GM19395 (cell line): ENCODE data around the gene CLEC3A.
"Not testable (repeated sequence)": the region's sequence is repeated elsewhere in the genome, so short reads cannot be mapped to it uniquely, and the experiment has no call there.

Experiments
- ATAC-seq: cut with Tn5 transposase; IDR thresholded peaks from one replicate; pipeline ENCODE4 v1.9.1; 2021; ENCODE audit warnings: mild to moderate bottlenecking, moderate library complexity; ENCODE audit not compliant: unreplicated experiment

CLEC3A gene, protein sequence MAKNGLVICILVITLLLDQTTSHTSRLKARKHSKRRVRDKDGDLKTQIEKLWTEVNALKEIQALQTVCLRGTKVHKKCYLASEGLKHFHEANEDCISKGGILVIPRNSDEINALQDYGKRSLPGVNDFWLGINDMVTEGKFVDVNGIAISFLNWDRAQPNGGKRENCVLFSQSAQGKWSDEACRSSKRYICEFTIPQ

DNA sequence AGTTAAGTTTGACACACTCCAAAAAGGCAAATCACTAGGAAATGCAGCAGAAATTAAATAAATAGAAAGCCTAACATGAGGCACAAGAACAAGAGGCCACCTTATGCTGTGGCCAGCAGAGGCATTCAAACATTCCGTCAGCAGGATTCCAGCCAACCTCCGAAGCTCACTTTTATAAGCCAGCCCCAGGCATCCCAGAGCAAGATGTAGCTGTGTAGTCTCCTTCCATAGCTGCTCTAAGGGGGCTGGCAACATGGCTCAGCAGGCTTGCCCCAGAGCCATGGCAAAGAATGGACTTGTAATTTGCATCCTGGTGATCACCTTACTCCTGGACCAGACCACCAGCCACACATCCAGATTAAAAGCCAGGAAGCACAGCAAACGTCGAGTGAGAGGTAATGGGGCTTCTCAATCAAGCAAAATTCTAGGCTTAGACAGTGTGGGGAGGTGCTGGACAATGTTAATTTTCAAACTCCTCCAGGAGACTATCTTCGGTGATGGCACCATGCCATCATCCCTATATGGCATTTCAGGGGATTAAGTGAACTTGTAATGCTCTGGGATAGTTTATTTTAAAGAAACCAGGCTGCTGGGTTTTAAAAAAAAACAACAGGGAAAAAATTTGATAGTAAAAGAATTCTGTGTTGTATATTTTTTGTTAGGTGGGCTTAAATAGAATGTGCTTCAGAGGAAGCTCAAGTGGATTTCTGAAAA lies at the start of gene CLEC3A:
CLEC3A (plus strand) TSS at position 202 of the 714 bp plus-strand sequence; CDS start at position 281, 79 bp downstream.
- no peak for ATAC-seq

DNA sequence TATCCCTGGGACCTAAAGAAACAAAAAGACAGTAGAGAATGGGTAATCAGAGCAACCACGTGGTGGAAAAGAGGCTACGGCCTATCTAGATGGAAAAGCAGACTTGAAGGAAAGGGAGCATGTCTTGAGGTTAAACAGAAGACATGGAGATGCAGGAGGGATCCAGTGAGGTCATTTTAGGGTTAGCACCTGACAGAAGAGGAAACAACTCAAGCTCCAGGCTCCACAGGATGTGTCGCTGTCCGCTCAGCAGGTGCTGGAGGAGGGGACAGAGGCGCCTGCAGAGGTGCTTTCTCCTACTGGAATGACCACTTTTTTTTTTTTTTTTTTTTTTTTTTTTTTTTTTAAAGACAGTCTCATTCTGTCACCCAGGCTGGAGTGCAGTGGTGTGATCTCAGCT lies 47.5 kb upstream of the CLEC3A start:
- ATAC-seq: no peak

DNA sequence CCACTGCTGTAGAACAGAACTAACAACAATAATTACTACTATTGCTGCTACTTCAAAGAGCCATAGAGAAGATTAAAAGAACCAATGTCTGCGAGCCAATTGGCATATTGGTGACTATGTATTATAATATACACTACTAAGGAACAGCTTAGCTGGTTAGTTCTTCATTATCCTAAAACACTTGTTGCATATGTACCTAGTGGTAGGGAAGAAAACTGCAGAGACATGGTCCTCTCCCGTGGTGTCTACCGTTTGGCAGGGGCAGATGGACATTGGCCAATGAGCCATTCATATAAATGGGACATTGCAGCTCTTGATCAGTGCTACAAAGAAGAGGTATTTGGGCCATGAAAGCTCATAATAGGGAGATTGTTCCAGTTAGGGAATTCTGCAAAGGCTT lies 46.4 kb upstream of the CLEC3A start:
- ATAC-seq: no peak

DNA sequence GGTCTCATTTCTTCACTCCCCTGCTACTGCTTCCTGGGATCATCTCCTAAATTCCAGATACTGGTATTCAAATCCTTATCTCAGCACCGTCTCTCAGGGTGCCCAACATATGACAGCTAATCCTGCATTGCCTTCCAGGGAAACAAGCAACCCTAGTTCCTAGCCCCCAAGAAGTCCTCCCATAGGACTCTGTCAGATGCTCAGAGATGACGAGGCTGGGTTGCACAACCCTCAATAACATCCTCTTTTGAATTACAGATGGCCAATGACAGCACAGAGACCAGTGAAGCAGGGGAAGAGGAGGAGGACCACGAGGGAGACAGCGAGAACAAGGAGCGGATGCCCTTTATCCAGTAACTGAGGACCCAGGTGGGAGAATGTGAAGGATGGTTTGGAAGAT lies 45.0 kb upstream of the CLEC3A start:
- no peak for ATAC-seq

DNA sequence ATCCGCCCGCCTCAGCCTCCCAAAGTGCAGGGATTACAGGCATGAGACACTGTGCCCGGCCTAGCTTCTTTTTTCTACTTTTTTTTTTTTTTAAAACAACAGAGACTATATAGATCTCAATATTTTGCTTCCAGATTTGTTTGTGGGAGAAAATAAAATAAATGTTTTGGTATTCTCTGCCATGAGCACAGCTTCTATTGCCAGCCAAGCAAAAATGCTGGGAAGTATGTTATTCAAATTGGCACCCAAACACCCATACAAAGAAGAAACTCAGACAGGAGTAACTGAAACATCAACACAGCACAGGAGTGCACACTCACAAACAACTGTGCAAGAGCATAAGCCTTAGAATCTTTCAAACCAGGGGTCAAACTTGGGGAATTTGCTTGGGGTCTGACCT lies 37.2 kb upstream of the CLEC3A start:
- no peak for ATAC-seq

DNA sequence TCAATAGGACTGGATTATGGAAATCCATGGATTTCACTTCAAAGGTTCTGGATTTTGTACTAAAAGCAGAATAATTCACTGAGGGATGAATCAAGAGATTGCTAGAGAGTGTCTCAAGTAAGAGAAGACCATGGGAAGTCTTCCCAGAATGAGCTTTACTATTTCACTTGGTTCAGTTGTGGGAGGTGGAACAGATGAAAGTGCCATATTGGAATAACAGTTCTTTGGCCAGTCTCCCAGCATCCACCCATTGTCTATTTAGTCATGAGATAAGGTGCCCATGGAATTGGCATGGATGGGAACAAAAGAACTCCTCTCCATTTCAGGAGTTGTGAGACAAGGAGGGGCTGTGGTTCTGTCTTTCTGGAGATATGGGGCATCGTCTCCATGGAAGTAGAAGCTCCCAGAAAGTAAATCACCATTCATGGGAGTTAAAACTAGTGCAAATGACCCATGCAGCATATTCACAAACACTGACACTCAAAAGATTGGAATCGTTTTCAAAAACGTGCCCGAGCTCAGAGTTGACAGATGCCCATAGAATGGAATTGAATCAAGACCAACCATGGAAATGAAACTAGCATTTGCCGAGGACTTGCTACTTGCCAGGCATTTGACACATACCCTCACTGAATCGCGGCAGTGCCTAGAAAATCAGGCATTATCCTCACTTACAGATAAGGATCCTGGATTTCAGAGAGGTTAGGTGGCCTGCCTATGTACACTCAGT lies 36.2 kb upstream of the CLEC3A start:
- no peak for ATAC-seq

DNA sequence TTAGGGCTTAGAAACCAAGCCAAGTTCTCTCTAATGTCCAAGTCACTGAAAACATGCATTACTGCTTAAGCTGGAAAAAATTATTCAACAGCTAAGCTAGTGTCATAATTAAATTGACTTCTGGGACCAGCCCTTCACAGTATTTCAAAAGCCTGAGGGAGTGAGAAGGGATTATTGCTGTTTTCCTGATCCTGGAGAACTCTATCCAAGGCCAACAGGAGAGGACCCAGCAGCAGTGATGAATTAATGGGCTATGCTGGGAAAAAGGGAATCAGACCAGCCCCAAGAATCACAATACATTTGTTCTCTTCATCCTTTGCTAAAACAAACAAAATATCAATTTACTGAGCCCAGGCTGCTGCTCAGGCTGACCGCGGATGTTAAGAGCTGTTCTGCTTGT lies 34.5 kb upstream of the CLEC3A start:
- ATAC-seq: no peak

DNA sequence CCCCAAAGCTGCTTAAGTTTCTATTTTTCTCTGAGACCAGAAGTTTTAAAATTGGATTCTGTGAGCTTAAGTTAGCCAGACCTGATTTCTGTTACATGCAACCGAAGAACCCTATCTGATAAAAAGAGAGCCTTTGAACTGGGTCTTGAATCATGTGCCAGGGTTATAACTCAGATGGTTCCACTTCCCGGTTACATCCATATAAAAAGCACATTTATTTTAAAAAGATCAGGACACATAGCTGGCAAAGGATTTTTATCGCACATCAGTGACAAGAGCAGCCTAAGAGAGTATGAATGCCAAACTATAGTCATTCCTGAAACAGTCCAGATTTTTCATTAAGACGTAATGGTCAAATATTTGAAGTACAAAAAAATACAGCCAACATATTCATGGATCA lies 32.5 kb upstream of the CLEC3A start:
- ATAC-seq: no peak

DNA sequence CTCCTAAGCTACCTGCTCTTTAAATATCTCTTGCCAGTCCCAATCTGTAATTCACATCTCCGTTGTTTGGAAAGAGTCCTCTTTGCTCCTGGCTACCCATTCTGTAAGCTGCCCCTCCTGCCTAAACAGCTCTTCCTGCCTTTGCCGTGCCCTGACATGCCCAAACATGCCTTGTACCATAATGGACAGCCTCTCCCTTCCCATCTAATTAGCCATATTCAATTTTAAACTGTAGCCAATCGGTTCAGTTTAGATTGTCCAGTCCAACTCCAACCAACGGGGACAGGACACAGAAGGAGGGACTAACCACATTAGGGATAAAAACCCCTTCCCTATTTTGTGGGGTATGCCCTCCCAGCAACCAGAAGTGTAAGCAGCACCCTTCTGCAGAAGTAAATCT lies 30.6 kb upstream of the CLEC3A start:
- no peak for ATAC-seq

DNA sequence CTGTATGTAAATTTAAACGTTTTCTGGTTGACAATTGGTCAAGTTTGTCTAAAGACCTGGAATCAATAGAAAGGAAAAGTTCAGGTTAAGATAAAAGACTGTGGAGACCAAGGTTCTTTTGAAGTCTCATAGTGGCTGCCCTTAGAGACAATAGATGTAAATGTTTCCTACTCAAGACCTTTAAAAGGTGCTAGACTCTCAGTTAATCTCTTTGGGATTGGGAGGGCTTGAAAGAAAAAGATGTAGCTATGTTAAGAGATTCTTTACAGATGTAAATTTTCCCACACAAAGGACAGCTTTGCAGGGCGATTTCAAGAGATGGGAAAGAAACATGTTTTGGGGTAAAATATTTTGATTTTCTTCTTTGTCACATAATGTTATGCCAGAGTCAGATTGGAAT lies 30.0 kb upstream of the CLEC3A start:
- not testable (repeated sequence) for ATAC-seq

DNA sequence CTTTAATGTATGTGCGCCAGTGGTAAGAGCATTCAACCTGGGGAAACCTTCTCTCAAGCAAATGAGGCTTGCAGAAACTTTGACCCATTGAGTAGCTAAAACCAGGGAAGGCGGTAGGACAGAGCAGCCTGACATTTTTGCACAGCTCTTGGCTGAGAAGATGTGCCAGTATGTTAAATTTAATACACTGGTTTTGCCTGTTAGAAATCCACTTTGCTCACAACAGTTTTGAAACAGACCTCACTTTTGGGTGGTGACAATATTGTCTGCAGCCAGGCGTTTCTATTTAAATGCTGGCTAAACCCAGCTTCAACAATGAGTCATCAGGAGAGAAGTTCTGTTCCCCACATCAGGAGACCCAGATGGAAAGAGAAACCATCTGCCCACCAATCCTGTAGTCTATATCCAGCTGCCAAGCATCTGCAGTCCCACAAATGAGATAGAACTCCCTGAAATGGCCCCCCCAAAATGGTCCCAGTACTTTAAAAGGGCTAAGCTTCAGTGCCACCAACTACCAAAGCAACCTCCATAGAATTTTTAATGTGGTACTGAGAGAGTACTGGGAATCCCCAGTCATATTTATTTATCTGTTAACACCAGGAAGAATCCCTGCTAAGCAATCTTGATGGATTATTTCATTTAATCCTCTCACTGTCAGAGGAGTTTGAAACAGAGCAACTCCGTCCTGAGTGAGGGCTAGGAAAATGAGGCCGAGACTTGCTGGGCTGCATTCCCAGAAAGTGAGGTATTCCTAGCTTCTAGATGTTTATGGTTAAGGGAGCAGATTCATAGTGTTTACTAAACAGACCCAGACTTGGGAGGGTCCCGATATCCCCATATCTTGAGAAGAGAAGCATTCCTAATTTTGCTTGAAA lies 29.0 kb upstream of the CLEC3A start:
- no peak for ATAC-seq

DNA sequence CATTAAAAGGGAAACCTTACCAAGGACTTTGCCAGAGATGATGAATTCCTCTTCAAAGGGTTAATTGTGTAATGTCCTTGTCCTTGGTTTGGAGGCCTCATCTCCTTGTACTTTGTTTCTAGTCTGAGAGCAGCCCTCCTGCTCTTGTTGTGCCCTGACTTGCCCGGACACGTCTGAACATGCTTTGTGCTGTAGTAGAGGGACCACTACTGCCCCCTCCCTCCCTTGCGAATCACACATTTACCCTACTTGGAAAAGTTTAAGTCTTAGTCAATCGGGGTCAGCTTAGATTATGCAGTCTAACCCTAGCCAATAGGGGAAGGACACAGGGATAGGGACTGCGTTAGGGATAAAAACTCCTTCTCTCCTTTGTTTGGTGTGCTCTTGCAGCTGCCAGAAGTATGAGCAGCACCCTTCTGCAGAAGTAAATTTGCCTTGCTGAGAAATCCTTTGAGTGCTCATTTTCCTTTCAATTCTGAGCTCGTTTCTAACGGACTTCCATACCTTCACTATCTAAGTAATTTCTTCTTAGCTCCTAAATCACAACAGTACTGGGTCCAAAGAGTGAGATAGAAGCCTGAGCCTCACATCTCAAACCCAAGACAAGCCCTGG lies 26.4 kb upstream of the CLEC3A start:
- ATAC-seq: no peak

DNA sequence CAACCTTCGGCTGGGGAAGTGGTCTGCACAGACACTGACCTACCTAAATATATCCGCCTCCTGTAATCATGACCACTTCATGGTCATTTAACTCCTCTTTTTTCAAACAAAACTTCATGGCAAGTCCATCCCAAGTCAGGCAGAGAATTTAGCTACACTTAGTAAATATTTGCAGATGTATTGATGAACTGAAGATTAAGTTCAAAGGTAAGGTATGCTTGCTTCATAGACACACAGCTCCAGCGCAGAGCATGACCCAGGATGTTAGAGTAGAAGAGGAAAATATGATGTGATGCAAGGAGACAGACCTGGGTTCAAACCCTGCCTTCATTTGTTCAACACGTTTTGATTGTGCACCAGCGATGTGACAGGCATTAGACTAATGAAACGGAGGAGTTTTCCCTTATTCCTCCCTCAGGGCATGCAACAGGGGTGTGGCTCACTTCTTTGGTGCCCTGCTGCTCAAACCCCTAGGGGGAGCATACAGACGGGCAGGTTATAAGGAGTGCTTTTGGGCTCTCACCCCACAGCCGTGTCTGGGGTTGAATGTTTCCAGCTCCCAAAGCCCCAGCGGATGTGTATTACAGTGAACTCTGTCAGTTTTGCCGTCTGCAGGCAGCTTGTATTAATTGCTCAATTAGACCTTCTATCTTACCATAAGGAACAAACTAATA lies 23.9 kb upstream of the CLEC3A start:
- ATAC-seq: no peak

DNA sequence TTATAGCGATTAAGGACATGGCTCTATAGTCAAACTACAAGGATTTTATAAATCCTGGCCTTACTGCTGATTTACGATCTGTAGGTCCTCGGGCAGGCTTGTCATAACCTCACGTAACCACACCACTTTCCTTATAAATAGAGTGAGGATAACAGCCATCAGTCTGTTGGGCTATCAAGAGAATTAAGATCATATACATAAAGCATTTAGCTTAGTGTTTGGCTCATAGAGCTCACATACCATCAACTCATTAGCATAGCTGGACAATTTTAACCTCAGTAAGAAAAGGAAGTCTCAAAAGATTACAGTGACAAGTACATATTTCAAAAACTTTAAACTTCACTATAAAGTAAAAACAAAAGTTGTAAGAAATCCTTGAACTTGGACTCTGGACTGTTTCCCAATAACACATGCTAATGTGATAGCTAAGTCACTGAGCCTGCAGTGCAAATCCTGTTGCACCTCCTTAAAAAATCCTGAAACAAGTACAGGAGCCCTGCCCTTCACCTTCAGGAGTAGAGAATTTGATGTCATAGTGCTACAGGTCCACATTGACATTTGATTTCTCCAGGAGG lies 20.8 kb upstream of the CLEC3A start:
- no peak for ATAC-seq

DNA sequence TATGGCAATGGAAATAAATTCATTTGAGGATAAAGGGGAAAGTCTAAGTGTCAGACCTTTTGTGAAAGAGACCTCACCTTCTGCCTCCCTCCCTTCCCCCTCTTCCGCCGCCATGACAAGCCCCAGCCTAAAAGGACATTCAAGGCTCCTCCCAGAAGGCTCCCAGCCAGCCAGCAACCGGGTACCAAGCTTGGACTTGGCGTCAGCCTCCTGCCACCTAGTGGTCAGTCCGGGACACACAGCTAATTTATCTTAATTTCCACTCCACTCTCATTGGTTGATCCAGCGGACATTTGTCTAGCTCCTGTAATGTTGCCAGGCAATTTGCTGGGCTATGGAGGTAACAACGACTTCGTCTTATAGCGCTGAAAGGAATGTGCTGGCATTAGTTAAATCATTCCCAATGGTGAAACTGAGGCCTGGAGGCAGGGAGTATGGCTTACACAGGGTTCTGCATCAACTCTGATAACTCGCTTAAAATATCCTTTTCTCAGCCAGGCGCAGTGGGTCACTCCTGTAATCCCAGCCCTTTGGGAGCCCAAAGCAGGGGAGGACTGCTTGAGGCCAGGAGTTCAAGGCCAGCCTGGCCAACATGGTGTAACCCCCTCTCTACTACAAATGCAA lies 19.3 kb upstream of the CLEC3A start:
- peak; percentile 100 for ATAC-seq

DNA sequence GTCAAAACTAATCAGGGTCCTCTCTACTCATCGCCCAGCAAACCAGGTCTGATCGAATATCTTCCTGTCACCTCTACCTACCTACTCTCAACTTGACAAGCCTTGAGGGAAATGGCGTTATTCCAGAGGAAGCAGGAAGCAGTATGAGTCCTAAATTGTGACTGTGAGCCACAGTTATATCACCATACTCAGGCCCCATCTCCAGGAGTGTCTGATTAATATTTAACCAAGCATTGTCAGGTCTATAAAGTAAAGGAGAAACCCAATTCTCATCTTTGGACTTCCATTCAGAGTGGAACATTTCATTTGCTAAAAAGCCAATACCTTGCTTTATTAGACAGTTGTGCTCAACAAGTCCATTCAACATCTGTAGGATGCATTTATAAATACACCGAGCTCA lies 17.8 kb upstream of the CLEC3A start:
- no peak for ATAC-seq

DNA sequence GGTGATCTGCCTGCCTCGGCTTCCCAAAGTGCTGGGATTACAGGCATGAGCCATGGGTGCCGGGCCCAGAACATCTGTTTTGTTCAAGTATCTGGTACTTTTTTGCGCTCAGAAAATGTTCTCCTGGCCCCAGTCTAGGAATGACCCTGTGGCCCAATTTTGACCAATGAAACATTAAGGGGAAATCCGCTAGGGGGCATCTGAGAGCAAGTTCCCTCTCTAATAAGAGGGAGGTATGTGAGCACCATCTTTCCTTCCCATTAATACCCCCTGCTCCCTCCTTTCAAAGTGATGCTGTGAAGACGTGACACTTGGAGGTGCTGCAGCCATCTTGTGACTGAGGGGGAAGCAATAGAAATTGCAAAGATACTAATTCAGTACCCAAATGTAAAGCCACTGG lies 16.5 kb upstream of the CLEC3A start:
- no peak for ATAC-seq

DNA sequence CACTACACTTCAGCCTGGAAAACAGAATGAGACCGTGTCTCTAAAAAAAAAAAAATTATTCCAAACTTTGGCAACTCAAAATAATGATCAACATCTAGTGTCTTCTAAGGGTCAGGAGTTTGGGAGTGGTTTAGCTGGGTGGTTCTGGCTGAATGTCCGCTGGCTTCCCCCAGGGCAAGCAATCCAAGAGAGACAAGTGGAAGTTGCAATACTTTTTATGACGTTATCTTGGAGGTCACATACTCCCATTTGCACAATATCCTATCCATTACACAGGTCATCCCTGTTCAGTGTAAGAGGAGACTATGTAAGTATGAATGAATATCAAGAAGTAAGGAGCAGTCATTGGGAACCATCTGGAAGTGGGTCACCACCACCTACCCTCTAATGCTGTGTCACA lies 15.2 kb upstream of the CLEC3A start:
- no peak for ATAC-seq

DNA sequence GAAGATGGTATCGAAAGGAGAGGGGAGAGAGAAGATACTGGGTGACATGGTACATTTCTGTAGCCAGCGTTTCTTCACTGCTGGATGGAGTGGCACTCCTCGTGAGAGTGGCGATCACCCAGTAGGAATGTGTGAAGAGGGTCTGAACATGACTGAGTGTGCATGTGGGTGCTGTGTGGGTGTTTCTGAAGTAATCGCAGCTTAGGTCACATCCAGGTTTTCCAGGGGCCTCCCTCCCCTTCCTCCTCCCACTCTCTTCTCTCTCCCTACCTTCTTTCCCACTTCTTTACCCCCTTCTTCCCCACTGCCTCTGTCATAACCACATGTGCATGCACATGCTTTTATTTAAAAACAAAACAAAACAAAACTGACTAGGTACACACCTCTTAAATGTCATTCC lies 1.8 kb downstream of the CLEC3A start:
- no peak for ATAC-seq
